Mucosa of stomach (tissue), 1 donor: ENCODE measurements around the gene GATA2.

Experiments
- H3K27me3 ChIP-seq: one replicate; pipeline ENCODE4 v1.7.0; 2013; ENCODE audit warnings: mild to moderate bottlenecking, low read length; ENCODE audit not compliant: control insufficient read depth, insufficient read depth
- H3K36me3 ChIP-seq: one replicate; pipeline ENCODE4 v1.7.0; 2013; ENCODE audit warnings: low read length; ENCODE audit not compliant: control insufficient read depth, insufficient read depth
- H3K4me1 ChIP-seq: one replicate; pipeline ENCODE4 v1.7.0; 2013; ENCODE audit warnings: mild to moderate bottlenecking, low read length; ENCODE audit not compliant: control insufficient read depth, insufficient read depth
- H3K4me3 ChIP-seq: one replicate; pipeline ENCODE4 v1.7.0; 2013; ENCODE audit warnings: low read length
- H3K9ac ChIP-seq: one replicate; pipeline ENCODE4 v1.7.0; 2013; ENCODE audit warnings: mild to moderate bottlenecking, low read length, moderate library complexity
- H3K9me3 ChIP-seq: one replicate; pipeline ENCODE4 v1.7.0; 2013; ENCODE audit warnings: mild to moderate bottlenecking, low read length, moderate library complexity; ENCODE audit not compliant: control insufficient read depth
- donor health status: Pancreatic carcinoma.

GATA2 gene

DNA sequence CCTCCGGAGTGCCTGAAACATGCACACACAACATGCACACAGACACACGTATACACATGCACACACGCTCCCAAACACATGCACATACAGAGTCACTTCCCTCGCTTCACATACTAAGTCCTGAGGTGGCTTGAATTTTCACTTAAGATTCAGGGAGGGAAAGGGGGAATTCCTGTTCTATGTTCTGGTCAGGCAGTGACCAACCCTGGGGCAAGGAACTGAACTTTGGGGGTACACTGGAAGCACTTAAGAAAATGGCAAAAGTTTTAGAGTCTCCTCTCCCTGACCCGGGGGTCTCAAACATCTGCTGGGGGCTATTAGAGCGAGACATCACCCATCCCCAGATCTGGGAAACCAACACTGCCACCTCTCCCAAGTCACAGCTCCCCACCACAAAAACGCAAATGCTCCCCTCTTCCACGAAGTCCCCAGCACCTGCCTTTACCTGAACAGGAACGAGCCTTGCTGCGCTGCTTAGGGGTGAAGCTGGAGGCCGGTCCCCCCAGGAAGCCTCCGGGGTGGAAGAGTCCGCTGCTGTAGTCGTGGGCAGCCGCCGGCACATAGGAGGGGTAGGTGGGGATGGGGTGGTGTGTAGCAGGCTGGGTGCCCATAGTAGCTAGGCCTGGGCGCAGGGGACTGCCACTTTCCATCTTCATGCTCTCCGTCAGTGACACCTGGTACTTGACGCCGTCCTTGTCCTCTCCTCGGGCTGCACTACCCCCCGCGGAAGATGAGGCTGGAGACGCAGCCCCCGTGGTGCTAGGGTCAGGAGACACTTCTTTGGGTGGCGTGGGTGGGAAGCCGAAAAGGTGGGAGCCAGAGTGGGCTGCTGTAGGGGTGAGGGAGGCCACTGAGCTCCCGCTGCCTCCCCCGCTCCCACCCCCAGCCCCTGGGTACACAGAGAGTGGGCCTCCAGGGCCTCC, 7.5 kb downstream of the GATA2 start:
- peaks cover 42% of the 10 kb centered on the region for H3K4me1 ChIP-seq
- no peak overlapping the region for H3K4me3 ChIP-seq
- peaks cover 100% of the 10 kb centered on the region for H3K27me3 ChIP-seq

DNA sequence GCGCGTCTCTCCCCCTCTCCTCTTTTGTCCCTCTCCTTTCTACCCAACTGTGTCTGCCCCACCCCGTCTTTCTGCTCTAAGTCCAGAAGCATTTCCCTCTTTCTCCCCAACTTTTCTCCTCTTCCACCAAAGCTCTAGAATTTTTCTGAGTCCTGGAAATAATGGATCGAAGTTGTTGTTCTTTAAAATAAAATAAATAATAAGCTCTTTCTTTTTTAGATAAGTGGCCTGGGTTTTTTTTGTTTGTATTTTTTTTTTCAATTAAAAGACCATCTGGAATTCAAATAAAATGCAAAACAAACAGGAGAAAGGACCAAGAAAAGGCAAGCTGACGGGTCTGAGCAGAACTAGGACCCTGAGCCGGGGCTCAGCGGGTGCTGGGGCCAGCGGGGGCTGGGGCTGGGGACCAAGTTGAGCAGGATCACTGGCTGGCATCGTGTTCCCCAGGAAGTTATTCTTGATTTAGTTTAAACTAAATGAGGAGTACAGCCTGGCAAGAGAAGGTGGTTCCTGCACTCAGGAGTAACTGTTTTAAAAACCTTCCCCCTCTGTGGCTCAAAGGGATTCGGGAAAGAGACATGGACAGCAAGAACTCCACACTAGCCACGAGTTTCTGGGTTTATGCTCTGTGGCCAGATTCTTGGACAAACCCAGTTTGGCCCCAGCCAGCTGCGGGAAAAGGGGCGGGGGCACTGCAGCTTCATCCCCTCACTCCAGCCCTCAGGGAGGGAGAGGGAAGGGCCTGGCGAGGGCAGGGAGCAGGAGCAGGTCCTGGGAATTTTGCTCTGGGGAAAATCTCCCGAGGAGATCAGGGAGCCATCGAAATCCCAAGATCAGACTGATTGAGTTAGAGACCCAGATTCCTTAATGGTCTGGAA, 8.4 kb downstream of the GATA2 start:
- H3K4me1 ChIP-seq = peaks cover 34% of the 10 kb centered on the region
- H3K9ac ChIP-seq = no peak overlapping the region
- H3K27me3 ChIP-seq = peaks cover 99% of the 10 kb centered on the region
- H3K4me3 ChIP-seq = no peak overlapping the region
- no peaks in the 10 kb centered on the region for H3K9me3 ChIP-seq
- H3K36me3 ChIP-seq = no peaks in the 10 kb centered on the region

More for the DNA sequence above, 7.5 kb downstream of the GATA2 start:
- H3K36me3 ChIP-seq = no peaks in the 10 kb centered on the region
- H3K9ac ChIP-seq = no peak overlapping the region
- H3K9me3 ChIP-seq = no peaks in the 10 kb centered on the region

DNA sequence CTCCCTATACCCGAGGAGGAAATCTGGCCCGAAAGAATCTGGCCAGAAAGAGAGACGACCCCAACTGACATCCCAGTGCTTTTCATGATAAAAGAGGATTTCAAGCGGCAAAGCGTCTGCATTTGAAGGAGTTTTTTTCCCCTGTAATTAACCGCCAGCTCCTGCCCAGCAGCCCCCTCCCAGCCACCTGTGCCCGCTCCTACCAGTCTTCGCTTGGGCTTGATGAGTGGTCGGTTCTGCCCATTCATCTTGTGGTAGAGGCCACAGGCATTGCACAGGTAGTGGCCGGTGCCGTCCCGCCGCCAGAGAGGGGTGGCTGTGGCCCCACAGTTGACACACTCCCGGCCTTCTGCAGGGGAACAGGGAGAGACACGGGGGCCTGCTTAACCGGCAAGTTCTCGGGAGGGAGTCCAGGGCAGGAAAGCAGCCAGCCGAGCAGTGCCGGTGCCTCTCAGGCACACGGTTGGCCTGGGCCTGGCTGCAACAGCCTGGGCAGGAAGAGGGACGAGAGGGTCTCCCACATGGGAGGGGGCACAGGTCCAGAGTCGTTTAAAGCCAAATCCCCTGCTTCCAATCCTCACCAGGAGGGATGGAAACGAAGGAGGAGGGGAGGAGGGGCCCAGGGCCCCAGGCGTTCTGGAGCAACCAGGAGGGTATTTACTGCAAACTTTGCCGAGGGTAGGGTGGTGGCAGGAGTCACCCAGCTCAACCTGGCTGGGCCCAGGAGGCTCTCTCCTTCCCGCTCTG, 9.2 kb downstream of the GATA2 start:
- Histone ChIP-seq H3K9me3 (no peaks in the 10 kb centered on the region), H3K27me3 (peaks cover 96% of the 10 kb centered on the region), H3K4me1 (peaks cover 25% of the 10 kb centered on the region), H3K36me3 (no peaks in the 10 kb centered on the region), H3K9ac (no peak overlapping the region), H3K4me3 (no peak overlapping the region)

DNA sequence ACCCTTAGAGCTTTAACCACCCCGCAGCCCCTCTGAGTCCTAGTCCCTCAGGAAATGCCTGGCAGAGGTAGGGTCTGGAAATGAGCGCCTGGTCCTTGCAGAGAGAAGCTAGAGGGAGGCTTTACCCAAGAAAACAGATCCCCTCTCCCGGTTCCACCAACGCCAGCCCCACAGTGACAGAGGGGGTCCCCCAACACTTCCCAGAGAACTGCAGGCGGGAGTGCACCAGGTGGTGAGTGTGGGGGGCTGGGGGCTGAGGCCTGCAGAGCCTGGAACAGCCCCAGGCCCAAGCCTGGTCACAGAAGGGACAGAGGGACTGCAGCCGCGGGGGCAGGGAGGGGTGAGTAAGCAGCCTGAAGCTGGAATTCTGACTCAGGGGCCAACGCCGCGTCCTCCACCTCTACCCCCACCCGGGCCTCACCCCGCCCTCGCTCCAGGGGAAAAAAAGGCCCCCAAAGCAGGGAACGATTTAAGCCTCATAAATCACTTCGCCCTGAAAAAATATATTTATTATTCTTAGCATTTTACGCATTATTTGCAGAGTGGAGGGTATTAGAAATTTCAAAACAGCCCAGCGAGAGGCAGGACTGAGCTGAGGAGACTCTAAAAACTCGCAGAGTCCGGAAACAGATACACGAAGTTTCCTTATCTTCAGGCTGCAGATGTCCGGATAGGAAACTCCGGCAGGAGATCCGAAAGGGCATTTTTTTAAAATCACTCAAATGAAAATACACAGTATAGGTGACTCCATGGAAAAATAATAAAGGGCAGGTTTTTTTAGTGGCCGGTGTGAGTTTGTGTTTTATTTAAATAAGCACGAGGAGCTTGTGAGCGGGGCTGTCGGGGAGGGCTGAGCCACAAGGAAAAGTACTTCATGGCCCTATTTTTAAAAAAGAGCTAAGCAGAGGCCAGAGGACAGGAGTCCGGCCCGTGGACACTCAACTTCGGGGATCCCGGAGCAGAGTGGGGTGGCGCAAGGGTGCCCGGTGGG, 10.0 kb downstream of the GATA2 start:
- no peak overlapping the region for H3K4me3 ChIP-seq
- H3K9me3 ChIP-seq = no peaks in the 10 kb centered on the region
- H3K9ac ChIP-seq = no peak overlapping the region
- H3K36me3 ChIP-seq = no peaks in the 10 kb centered on the region
- peaks cover 91% of the 10 kb centered on the region for H3K27me3 ChIP-seq
- peaks cover 17% of the 10 kb centered on the region for H3K4me1 ChIP-seq

DNA sequence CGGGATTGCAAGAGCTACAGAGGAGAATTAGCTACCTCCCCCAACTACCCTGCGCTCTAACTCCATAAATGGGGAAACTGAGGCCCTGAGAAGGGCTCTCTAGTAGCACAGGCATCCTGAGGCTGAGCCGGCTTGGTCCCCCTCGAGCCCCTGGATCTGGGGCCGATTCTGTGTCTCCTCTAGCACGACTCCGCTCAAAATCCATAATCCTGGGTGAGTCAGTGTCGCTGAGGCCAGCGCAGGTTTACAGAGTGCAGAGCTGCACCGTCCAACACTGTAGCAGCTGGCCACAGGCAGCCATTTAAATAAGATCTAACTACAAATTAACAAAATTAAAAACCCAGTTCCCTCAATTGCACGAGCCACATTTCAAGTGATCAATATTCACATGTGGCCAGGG, 10.8 kb downstream of the GATA2 start:
- H3K9ac ChIP-seq = no peak overlapping the region
- H3K36me3 ChIP-seq = no peaks in the 10 kb centered on the region
- H3K4me3 ChIP-seq = no peak overlapping the region
- H3K4me1 ChIP-seq = peaks cover 9% of the 10 kb centered on the region
- no peaks in the 10 kb centered on the region for H3K9me3 ChIP-seq
- peaks cover 88% of the 10 kb centered on the region for H3K27me3 ChIP-seq

DNA sequence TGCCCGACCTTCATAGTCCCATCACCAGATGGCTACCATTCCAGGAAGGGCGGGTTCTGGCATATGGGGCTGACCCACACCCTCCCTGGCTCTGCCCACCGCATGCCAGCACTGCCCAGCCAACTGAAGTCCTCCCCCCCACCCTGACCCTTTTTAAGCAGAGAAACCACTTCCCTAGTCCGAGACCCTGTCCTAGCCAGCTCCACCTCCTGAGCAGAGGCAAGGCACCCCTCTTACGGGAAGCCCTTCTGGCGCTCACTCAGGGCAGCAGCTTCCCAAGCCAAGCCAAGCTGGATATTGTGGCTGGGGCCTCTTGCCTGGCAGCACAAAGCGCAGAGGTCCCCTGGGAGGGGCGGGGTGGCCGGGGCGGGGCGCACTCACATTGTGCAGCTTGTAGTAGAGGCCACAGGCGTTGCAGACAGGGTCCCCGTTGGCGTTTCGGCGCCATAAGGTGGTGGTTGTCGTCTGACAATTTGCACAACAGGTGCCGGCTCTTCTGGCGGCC, 11.5 kb downstream of the GATA2 start:
- Histone ChIP-seq H3K9me3 (no peaks in the 10 kb centered on the region), H3K4me3 (no peak overlapping the region), H3K9ac (no peak overlapping the region), H3K4me1 (peaks cover 2% of the 10 kb centered on the region), H3K36me3 (no peaks in the 10 kb centered on the region), H3K27me3 (peaks cover 84% of the 10 kb centered on the region)

DNA sequence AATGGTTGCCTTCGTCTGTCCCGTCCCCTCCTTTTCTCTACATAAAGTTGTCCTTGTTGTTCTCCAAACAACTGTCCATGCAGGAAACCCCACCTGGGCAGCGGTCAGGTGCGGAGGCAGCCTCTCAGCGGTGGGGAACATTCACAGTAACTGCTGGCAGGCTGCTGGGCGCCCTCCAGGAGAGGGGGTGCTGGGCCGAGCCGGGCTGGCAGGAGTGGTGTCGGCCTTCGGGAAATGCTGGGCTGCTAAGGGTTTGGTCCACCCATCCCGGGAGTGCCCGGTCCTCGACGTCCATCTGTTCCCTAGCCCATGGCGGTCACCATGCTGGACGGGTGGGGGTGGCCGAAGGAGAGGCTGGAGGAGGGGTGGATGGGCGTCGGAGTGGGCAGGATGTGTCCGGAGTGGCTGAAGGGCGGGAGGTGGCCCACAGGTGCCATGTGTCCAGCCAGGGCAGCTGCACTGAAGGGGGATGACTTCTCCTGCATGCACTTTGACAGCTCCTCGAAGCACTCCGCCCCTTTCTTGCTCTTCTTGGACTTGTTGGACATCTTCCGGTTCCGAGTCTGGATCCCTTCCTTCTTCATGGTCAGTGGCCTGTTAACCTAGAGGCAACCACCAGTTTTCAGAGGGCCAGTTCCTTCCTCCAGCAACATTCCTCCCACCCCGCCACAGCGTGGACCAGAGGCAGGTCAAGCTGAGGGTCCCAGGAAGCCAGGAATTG, 12.1 kb downstream of the GATA2 start:
- H3K27me3 ChIP-seq = peaks cover 77% of the 10 kb centered on the region
- no peaks in the 10 kb centered on the region for H3K4me1 ChIP-seq
- H3K36me3 ChIP-seq = no peaks in the 10 kb centered on the region
- no peaks in the 10 kb centered on the region for H3K9me3 ChIP-seq
- H3K9ac ChIP-seq = no peak overlapping the region
- no peak overlapping the region for H3K4me3 ChIP-seq

DNA sequence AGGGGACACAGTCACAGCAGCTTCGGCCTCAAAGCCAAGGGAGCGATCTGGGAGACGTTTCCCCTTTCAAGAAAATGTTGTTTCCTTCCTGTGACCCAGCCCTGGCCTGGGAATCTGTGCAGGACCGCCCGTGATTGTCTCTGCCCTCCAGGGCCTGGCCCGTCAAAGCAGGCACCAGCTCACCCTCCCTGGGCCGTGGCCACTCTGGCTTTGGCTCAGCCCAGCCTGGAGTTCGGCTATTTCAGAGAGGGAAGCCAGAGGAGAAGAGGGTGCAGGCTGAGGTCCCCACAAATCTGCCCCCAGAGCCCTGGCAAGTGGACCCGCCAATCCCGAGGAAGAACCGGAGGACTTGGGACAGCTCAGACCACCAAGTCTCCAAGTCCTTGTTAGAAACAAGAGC, 12.7 kb downstream of the GATA2 start:
- H3K9me3 ChIP-seq = no peaks in the 10 kb centered on the region
- H3K4me3 ChIP-seq = no peak overlapping the region
- H3K36me3 ChIP-seq = no peaks in the 10 kb centered on the region
- no peak overlapping the region for H3K9ac ChIP-seq
- H3K4me1 ChIP-seq = no peaks in the 10 kb centered on the region
- peaks cover 72% of the 10 kb centered on the region for H3K27me3 ChIP-seq

DNA sequence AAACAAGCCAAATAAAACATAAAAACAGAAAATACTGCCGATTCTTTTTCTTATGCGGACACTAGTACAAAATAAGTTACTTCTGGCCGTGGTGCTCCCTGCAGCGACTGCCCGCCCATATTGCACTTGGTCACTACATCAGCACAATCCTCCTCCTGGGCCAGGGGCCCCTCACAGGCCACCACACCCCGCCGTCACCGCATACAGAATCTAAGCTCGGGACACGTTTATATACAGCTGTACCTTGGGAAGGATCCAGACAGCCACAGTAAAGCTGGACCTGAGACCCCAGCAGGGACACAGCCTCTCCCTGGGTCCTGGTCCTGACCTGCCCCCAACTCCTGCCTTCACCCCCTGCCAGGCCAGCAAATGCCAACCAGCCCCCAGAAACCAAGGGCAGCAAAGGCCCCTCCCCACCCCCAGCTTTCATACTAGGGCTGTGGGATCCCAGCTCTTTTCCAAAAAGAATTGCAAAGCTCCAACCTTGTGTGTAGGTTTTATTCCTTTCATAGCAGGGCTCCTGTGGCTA, 13.4 kb downstream of the GATA2 start:
- no peak overlapping the region for H3K4me3 ChIP-seq
- peaks cover 65% of the 10 kb centered on the region for H3K27me3 ChIP-seq
- H3K36me3 ChIP-seq = no peaks in the 10 kb centered on the region
- H3K9me3 ChIP-seq = no peaks in the 10 kb centered on the region
- no peaks in the 10 kb centered on the region for H3K4me1 ChIP-seq
- H3K9ac ChIP-seq = no peak overlapping the region
